ENCODE measurements around the gene PARP2.

PARP2 gene

DNA sequence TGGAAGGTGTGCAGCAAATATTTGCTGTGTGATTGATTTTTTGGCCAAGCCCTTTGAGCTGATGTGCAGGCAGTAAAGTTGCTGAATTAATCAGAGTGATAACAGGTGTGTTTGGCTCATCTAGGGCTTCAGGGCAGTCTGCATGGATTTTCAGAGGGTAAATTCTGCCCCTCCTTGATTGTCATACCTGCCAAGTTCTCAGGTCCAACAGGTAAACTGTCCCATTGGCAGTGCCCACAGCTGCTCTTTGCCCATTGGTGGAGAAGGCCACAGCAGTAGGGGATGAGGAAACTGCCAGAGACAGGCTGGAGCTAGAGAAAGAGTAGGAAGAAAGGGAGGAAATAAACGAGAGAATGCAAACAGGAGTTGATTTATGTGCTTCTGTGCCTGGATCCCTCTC, 36.3 kb downstream of the PARP2 start:
- Histone ChIP-seq H3K4me1 (ENCODE audit: control insufficient read depth, insufficient read depth, low read length, unreplicated experiment) (no peaks in the 10 kb centered on the region), H3K36me3 (ENCODE audit: insufficient read depth, low read length) (peaks cover 10% of the 10 kb centered on the region; the same call in 1 of the 2 replicates), H3K27ac (ENCODE audit: low read depth, low read length) (no peak overlapping the region)

DNA sequence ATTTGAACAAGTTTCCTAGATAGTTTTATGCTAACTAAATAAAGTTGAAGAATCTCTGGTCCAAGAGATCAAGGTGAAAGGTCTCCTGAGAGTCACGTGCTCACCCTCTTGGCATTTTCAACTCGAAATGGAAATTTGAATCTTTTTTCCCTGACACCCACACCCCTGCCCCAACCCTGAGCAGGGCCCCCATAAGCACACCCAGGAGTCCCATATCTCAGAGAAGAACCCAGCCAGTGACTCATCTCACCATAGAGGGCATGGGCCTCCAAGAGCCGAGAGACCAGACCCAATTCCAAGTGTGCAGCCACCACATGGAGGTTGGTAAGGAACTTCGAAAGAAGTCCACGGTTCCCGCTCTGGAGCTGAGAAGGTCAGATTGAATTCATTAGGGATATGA, 37.2 kb downstream of the PARP2 start:
- Histone ChIP-seq H3K27me3 (ENCODE audit: insufficient read depth, low read length) (no peaks in the 10 kb centered on the region), H3K27ac (ENCODE audit: low read depth, low read length) (no peak overlapping the region), H3K4me3 (ENCODE audit: low read depth, low read length) (no peak overlapping the region), H3K79me2 (ENCODE audit: control insufficient read depth, insufficient read depth, low read length, unreplicated experiment) (no peaks in the 10 kb centered on the region), H3K36me3 (ENCODE audit: insufficient read depth, low read length) (peaks cover 11% of the 10 kb centered on the region; the same call in 1 of the 2 replicates), H2AFZ (ENCODE audit: low read length, unreplicated experiment) (no peak overlapping the region), H3K4me1 (ENCODE audit: control insufficient read depth, insufficient read depth, low read length, unreplicated experiment) (no peaks in the 10 kb centered on the region)

More for the DNA sequence above, 36.3 kb downstream of the PARP2 start:
- Histone ChIP-seq H2AFZ (ENCODE audit: low read length, unreplicated experiment) (no peak overlapping the region), H3K4me3 (ENCODE audit: low read depth, low read length) (no peak overlapping the region), H3K27me3 (ENCODE audit: insufficient read depth, low read length) (no peaks in the 10 kb centered on the region), H3K79me2 (ENCODE audit: control insufficient read depth, insufficient read depth, low read length, unreplicated experiment) (no peaks in the 10 kb centered on the region)

DNA sequence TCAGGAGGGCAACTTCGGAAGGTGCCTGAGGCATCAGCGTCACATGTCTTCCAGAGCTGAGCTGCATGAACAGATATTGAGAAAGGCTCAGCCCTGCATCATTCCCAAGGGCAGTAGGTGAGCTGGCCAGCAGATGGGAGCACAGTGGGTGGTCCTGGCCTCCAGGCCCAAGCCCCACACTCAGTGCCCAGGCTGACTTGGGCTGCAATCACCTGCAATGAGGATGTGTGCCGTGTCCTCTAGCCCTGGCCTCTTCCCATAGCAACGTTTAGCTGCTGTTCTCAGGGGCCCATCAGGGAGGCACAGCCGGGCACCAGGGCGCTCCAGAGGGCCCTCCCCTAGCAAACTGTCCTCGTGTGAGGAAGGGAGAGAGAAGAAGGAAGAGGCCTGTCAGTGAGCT, 37.9 kb downstream of the PARP2 start:
- no peak overlapping the region for H3K27ac ChIP-seq (ENCODE audit: low read depth, low read length)
- H3K27me3 ChIP-seq (ENCODE audit: insufficient read depth, low read length), result no peaks in the 10 kb centered on the region
- H3K4me3 ChIP-seq (ENCODE audit: low read depth, low read length), result no peak overlapping the region
- no peak overlapping the region for H2AFZ ChIP-seq (ENCODE audit: low read length, unreplicated experiment)
- peaks cover 14% of the 10 kb centered on the region; the same call in 1 of the 2 replicates for H3K36me3 ChIP-seq (ENCODE audit: insufficient read depth, low read length)
- H3K79me2 ChIP-seq (ENCODE audit: control insufficient read depth, insufficient read depth, low read length, unreplicated experiment), result no peaks in the 10 kb centered on the region
- no peaks in the 10 kb centered on the region for H3K4me1 ChIP-seq (ENCODE audit: control insufficient read depth, insufficient read depth, low read length, unreplicated experiment)

DNA sequence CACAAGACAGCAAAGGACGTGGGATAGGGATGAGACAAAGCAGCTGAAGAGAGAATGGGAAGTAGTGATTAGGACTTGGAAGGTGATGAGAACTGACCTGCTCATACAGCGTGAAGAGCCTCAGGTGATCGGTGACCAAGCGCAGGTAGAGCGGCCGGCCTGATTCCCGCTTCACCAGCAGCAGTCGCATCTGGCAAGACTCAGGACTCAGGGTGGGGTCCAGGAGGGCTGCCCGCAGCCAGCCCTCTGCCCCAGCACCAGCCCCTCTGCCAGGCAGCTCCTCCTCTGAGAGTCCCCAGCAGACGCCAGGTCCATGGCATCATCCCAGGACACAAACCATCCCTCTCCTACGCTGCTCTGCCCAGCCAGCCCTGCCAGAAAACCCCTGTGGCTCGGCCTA, 39.1 kb downstream of the PARP2 start:
- Histone ChIP-seq H3K27ac (ENCODE audit: low read depth, low read length) (no peak overlapping the region), H3K4me3 (ENCODE audit: low read depth, low read length) (no peak overlapping the region), H2AFZ (ENCODE audit: low read length, unreplicated experiment) (no peak overlapping the region), H3K79me2 (ENCODE audit: control insufficient read depth, insufficient read depth, low read length, unreplicated experiment) (no peaks in the 10 kb centered on the region), H3K36me3 (ENCODE audit: insufficient read depth, low read length) (peaks cover 14% of the 10 kb centered on the region; the same call in 1 of the 2 replicates), H3K27me3 (ENCODE audit: insufficient read depth, low read length) (no peaks in the 10 kb centered on the region), H3K4me1 (ENCODE audit: control insufficient read depth, insufficient read depth, low read length, unreplicated experiment) (no peaks in the 10 kb centered on the region)

DNA sequence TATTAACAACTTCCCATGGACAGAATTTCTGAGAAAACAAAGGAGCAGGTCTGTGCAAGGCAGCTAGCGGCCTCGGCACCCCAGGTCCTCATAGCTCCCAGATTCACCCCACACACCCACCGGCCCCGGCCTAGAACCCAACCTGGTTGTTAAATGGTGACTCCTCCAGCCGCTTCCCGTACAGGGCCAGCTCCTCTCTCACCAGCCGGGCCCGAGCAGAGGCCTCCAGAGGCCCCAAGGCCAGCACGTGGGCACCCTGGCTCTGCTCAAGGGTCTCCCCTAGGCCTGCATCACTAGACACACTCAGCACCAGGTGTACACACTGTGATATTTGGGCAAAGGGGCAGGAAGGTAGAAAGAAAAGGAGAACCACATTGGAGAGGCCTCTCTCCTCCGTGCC, 39.6 kb downstream of the PARP2 start:
- H3K79me2 ChIP-seq (ENCODE audit: control insufficient read depth, insufficient read depth, low read length, unreplicated experiment), result no peaks in the 10 kb centered on the region
- H3K36me3 ChIP-seq (ENCODE audit: insufficient read depth, low read length), result peaks cover 17% of the 10 kb centered on the region
- H3K27me3 ChIP-seq (ENCODE audit: insufficient read depth, low read length), result no peaks in the 10 kb centered on the region
- H3K4me3 ChIP-seq (ENCODE audit: low read depth, low read length), result no peak overlapping the region
- H3K4me1 ChIP-seq (ENCODE audit: control insufficient read depth, insufficient read depth, low read length, unreplicated experiment), result no peaks in the 10 kb centered on the region
- no peak overlapping the region for H3K27ac ChIP-seq (ENCODE audit: low read depth, low read length)
- H2AFZ ChIP-seq (ENCODE audit: low read length, unreplicated experiment), result no peak overlapping the region

DNA sequence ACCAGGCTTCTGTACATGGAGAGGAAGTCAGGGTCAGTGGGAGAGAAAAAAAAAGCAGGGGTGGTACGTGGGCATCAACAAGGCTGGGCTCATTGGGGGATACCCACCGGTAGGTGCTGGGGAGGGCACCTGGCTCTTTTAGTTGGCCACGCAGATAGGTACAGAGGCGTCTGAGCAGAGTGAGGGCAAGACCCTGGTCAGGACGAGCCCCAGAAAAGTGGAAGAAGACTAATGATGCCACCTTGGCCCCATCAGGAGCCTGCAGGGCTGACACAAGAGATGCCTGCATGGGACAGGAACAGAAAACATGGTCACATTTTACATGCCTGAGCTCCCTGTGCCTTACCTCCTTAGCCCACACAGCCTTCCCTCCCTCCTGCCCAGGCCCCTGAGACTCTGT, 40.2 kb downstream of the PARP2 start:
- Histone ChIP-seq H3K27ac (ENCODE audit: low read depth, low read length) (no peak overlapping the region), H3K4me3 (ENCODE audit: low read depth, low read length) (no peak overlapping the region), H3K79me2 (ENCODE audit: control insufficient read depth, insufficient read depth, low read length, unreplicated experiment) (no peaks in the 10 kb centered on the region), H2AFZ (ENCODE audit: low read length, unreplicated experiment) (no peak overlapping the region), H3K4me1 (ENCODE audit: control insufficient read depth, insufficient read depth, low read length, unreplicated experiment) (no peaks in the 10 kb centered on the region), H3K36me3 (ENCODE audit: insufficient read depth, low read length) (peaks cover 19% of the 10 kb centered on the region), H3K27me3 (ENCODE audit: insufficient read depth, low read length) (no peaks in the 10 kb centered on the region)

DNA sequence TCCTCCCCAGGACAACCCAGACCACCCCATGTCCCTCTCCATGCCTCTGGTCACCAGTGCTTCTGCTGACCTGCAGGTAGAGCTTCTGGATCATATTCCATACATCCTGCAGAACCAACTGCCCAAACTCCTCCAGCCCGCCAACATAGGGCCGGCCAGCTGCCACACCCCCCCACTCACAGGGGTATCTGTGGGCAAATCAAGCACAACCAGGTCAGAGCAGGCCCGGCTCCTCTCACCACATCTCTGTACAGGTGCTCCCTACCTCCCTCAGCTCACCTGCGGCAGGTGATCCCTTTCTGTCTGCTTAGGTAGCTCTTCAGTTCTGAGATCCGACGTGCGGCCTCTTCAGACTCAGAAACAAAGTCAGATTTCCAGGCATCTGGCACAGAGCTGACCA, 40.9 kb downstream of the PARP2 start:
- Histone ChIP-seq H2AFZ (ENCODE audit: low read length, unreplicated experiment) (no peak overlapping the region), H3K36me3 (ENCODE audit: insufficient read depth, low read length) (peaks cover 19% of the 10 kb centered on the region), H3K27me3 (ENCODE audit: insufficient read depth, low read length) (no peaks in the 10 kb centered on the region), H3K27ac (ENCODE audit: low read depth, low read length) (no peak overlapping the region), H3K4me3 (ENCODE audit: low read depth, low read length) (no peak overlapping the region), H3K4me1 (ENCODE audit: control insufficient read depth, insufficient read depth, low read length, unreplicated experiment) (no peaks in the 10 kb centered on the region), H3K79me2 (ENCODE audit: control insufficient read depth, insufficient read depth, low read length, unreplicated experiment) (no peaks in the 10 kb centered on the region)

DNA sequence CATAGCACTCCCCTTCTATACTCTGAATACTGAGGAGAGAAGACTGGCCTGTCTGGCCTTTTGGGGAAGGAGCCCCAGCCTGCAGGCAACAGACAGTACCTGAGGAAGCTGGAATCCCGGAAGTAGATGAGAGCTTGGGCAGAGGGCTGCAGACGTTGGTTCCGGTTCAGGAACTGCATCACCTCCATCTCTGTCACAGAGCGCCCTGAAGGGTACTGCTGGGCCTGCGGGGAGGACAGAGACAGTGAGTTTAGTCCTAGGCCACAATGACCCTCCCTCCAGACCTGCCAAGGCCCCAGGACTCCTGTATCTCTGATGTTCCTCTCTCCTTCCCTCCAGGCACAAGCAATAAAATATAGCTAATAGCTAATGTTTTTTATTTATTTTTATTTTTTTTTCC, 41.5 kb downstream of the PARP2 start:
- Histone ChIP-seq H3K79me2 (ENCODE audit: control insufficient read depth, insufficient read depth, low read length, unreplicated experiment) (no peaks in the 10 kb centered on the region), H3K27me3 (ENCODE audit: insufficient read depth, low read length) (no peaks in the 10 kb centered on the region), H3K36me3 (ENCODE audit: insufficient read depth, low read length) (peaks cover 18% of the 10 kb centered on the region), H2AFZ (ENCODE audit: low read length, unreplicated experiment) (no peak overlapping the region), H3K4me3 (ENCODE audit: low read depth, low read length) (no peak overlapping the region), H3K4me1 (ENCODE audit: control insufficient read depth, insufficient read depth, low read length, unreplicated experiment) (no peaks in the 10 kb centered on the region), H3K27ac (ENCODE audit: low read depth, low read length) (no peak overlapping the region)

DNA sequence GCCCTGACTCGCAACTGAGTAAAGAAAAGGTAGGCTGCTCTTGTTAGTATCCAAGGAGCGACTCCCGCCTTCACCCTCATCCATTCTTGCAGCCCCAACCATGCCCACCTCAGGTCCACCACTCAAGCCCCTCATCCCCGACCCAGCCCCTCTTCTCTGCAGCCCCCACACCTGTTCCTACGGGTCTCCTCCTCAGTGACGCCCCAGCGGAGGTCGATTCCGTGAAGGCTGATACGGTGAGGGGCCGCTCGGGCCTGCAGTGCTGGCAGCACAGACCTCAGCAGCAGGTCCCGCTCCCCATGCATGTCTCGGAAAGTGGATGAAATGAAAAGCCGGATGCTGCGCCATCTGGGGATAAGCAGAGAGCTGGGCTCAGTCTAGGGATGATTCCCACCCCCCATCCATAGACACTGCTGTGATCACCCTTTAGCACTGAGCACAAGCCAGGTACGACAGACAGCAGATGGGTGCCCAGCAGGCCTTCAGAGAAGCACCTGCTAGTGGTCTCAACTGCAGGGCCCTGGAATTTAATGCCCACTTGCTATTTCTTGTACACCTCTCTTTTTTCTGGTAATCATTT, 42.9 kb downstream of the PARP2 start:
- H3K79me2 ChIP-seq (ENCODE audit: control insufficient read depth, insufficient read depth, low read length, unreplicated experiment), result no peaks in the 10 kb centered on the region
- H3K36me3 ChIP-seq (ENCODE audit: insufficient read depth, low read length), result peaks cover 18% of the 10 kb centered on the region
- H3K4me1 ChIP-seq (ENCODE audit: control insufficient read depth, insufficient read depth, low read length, unreplicated experiment), result no peaks in the 10 kb centered on the region
- no peak overlapping the region for H3K27ac ChIP-seq (ENCODE audit: low read depth, low read length)
- H2AFZ ChIP-seq (ENCODE audit: low read length, unreplicated experiment), result no peak overlapping the region
- no peaks in the 10 kb centered on the region for H3K27me3 ChIP-seq (ENCODE audit: insufficient read depth, low read length)
- H3K4me3 ChIP-seq (ENCODE audit: low read depth, low read length), result no peak overlapping the region

DNA sequence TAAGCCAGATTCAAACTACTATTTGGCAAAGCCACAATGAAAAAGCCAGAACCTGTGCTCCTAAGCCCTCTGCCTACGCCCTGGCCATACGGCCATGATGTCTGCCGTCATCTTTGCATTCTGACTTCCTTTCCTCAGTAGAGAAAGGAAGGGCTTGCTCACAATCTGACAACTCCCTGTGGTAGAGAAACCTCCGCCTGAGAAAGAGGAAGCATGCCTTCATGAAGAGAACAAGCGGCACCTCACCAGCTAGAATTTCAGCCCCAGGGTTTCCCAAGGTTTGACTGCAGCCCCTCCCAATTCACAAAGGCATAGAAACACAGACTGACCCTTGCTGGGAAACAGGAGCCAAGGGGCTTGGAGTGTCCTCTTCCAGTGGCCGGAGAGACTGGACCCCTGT, 44.1 kb downstream of the PARP2 start:
- no peak overlapping the region for H3K27ac ChIP-seq (ENCODE audit: low read depth, low read length)
- no peaks in the 10 kb centered on the region for H3K79me2 ChIP-seq (ENCODE audit: control insufficient read depth, insufficient read depth, low read length, unreplicated experiment)
- no peak overlapping the region for H2AFZ ChIP-seq (ENCODE audit: low read length, unreplicated experiment)
- H3K4me1 ChIP-seq (ENCODE audit: control insufficient read depth, insufficient read depth, low read length, unreplicated experiment), result no peaks in the 10 kb centered on the region
- no peak overlapping the region for H3K4me3 ChIP-seq (ENCODE audit: low read depth, low read length)
- peaks cover 27% of the 10 kb centered on the region for H3K36me3 ChIP-seq (ENCODE audit: insufficient read depth, low read length)
- no peaks in the 10 kb centered on the region for H3K27me3 ChIP-seq (ENCODE audit: insufficient read depth, low read length)

DNA sequence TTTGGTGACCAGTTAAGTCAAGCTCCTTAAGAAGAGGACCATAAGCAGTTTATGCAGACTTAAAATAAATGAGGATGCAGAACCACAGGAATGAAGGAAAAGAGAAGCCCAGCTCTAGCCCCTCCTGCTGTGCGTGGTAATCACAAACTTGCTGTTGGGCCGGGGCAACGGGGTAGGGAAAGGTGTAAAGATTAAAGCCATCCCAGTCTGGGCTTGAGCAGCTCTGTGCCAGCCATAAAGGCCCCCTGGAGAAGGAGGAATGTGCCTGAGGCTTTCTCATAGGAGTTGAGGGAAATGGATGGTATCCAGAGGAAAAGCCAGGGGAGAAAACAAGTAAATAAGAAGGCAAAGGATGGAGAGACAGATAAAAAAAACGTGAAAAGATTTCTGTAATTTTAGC, 44.7 kb downstream of the PARP2 start:
- Histone ChIP-seq H2AFZ (ENCODE audit: low read length, unreplicated experiment) (no peak overlapping the region), H3K36me3 (ENCODE audit: insufficient read depth, low read length) (peaks cover 29% of the 10 kb centered on the region), H3K4me3 (ENCODE audit: low read depth, low read length) (no peak overlapping the region), H3K4me1 (ENCODE audit: control insufficient read depth, insufficient read depth, low read length, unreplicated experiment) (no peaks in the 10 kb centered on the region), H3K27ac (ENCODE audit: low read depth, low read length) (no peak overlapping the region), H3K27me3 (ENCODE audit: insufficient read depth, low read length) (no peaks in the 10 kb centered on the region), H3K79me2 (ENCODE audit: control insufficient read depth, insufficient read depth, low read length, unreplicated experiment) (no peaks in the 10 kb centered on the region)
